HepG2 (cell line): ENCODE measurements around the gene ZSCAN1. TPM values are rescaled to one million over a fixed set of nuclear protein-coding genes. Genes with fewer than 3 reads are reported as not detected.
A peak's percentile ranks its signal among the peaks of the same experiment; 100 is the strongest.

Experiments used
- HOMEZ ChIP-seq: IDR thresholded peaks from 2 replicates; pipeline ENCODE4 v1.6.1; 2016; ENCODE audit warnings: low read depth
- KLF11 ChIP-seq: IDR thresholded peaks from 2 replicates; pipeline ENCODE4 v1.6.1; 2016; ENCODE audit warnings: missing compliant biosample characterization
- MIER2 ChIP-seq: IDR thresholded peaks from 2 replicates; pipeline ENCODE4 v1.6.1; 2016; ENCODE audit warnings: missing biosample characterization, missing genetic modification reagents
- TGIF2 ChIP-seq: IDR thresholded peaks from 2 replicates; pipeline ENCODE4 v1.6.1; 2016; ENCODE audit warnings: control low read depth, missing compliant biosample characterization
- TSC22D2 ChIP-seq: sonication (generic); formaldehyde crosslinking; IDR thresholded peaks from 2 replicates; pipeline ENCODE4 v1.5.1; 2020; ENCODE audit warnings: missing genetic modification reagents, mild to moderate bottlenecking, borderline replicate concordance
- ZBTB44 ChIP-seq: sonication (generic); formaldehyde crosslinking; IDR thresholded peaks from 2 replicates; pipeline ENCODE4 v1.4.0; 2020; ENCODE audit warnings: missing genetic modification reagents
- ZNF30 ChIP-seq: sonication (generic); formaldehyde crosslinking; IDR thresholded peaks from 2 replicates; pipeline ENCODE4 v1.5.0; 2020; ENCODE audit warnings: mild to moderate bottlenecking, missing genetic modification reagents
- ZNF720 ChIP-seq: sonication (generic); formaldehyde crosslinking; IDR thresholded peaks from 2 replicates; pipeline ENCODE4 v1.4.0; 2020; ENCODE audit warnings: missing genetic modification reagents
- polyA plus RNA-seq, 8 experiments: library from polyadenylated mRNA; depleted of rRNA in 3 of 8; stranded (reverse) in 7 of 8; unstranded in 1 of 8; fragments of >200 nt; fragmentation: Illumina TruSeq in 4 of 8; extraction: Trizol in 4 of 8; gene quantifications; 2 replicates each; pipeline versions ENCODE4 v1.2.1 to v1.2.3, GENCODE V29; 2011 to 2016; ENCODE audit warnings: low read depth in 4 of 8, missing spikeins in 1 of 8, mixed read lengths in 1 of 8; ENCODE audit not compliant: insufficient read depth in 1 of 8
- total RNA-seq, 5 experiments: library from RNA; depleted of rRNA; stranded (reverse); fragments of >200 nt; fragmentation: Illumina TruSeq; extraction: Trizol; gene quantifications; 2 replicates each; pipeline ENCODE4 v1.2.3, GENCODE V29; 2016; ENCODE audit warnings: low read depth in 1 of 5
- TF ChIP-seq, protein P1 (sequence below): IDR thresholded peaks from 2 replicates; pipeline ENCODE4 v1.4.0; 2020; ENCODE audit warnings: mild to moderate bottlenecking, missing genetic modification reagents
- TF ChIP-seq, protein P2 (sequence below): sonication (generic); formaldehyde crosslinking; IDR thresholded peaks from 2 replicates; pipeline ENCODE4 v1.4.0; 2020; ENCODE audit warnings: missing genetic modification reagents
- TF ChIP-seq, protein P3 (sequence below): sonication (generic); formaldehyde crosslinking; IDR thresholded peaks from 2 replicates; pipeline ENCODE4 v1.5.1; 2020; ENCODE audit warnings: mild to moderate bottlenecking, missing genetic modification reagents, borderline replicate concordance

Gene ZSCAN1
- total and polyA plus RNA-seq, 2 of the 13 experiments (the other 11 are each of a cell fraction or from before 2014, with no cell fraction given), result not detected

DNA sequence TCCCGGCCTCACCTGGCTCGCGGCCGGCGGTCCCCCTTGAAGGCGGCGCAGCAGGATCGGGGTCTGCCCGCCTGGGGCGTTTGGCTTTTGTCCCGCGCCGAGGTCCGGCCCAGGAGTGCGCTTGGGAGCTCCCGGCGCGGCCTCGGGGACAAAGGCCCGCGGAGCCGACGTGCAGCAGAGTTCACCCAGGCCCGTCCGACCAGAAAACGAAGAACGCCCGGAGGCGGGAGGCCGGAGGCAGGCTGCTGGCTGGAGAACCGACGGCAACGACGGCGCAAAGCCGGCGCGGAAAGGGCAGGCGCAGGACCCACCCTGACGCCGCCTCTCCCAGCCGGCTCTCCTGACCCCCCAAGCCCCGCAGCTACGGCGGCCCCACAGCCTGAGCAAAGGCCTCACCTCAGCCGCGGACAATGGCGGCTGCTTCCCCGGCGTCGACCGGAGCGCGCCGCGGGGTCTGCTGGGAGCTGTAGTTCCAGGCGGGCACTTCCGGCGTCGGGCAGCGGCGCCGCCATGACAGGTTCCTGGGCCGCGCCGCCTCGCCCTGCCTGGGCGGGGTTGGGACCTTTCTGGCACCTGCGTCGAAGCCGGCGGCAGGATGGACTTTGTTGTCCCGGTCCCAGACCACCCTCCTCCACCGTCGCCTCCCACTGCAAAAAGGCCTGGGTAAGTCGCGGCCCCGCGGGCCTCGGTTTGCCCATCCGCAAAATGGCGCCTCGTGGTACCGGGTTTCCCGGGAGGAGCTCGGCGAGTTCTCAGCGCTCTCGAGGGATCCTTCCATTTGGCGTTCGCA lies 31.2 kb upstream of the ZSCAN1 start, which contains the start of gene ZNF606 (continued):
- TF ChIP-seq, protein P1, sequence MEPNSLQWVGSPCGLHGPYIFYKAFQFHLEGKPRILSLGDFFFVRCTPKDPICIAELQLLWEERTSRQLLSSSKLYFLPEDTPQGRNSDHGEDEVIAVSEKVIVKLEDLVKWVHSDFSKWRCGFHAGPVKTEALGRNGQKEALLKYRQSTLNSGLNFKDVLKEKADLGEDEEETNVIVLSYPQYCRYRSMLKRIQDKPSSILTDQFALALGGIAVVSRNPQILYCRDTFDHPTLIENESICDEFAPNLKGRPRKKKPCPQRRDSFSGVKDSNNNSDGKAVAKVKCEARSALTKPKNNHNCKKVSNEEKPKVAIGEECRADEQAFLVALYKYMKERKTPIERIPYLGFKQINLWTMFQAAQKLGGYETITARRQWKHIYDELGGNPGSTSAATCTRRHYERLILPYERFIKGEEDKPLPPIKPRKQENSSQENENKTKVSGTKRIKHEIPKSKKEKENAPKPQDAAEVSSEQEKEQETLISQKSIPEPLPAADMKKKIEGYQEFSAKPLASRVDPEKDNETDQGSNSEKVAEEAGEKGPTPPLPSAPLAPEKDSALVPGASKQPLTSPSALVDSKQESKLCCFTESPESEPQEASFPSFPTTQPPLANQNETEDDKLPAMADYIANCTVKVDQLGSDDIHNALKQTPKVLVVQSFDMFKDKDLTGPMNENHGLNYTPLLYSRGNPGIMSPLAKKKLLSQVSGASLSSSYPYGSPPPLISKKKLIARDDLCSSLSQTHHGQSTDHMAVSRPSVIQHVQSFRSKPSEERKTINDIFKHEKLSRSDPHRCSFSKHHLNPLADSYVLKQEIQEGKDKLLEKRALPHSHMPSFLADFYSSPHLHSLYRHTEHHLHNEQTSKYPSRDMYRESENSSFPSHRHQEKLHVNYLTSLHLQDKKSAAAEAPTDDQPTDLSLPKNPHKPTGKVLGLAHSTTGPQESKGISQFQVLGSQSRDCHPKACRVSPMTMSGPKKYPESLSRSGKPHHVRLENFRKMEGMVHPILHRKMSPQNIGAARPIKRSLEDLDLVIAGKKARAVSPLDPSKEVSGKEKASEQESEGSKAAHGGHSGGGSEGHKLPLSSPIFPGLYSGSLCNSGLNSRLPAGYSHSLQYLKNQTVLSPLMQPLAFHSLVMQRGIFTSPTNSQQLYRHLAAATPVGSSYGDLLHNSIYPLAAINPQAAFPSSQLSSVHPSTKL, result peak; percentile 63
- 0 out of 2 replicates have a peak, but pooled peaks have one; percentile 68 for TF ChIP-seq TSC22D2 (CRISPR knock-in tag)
- peak; percentile 81; the same call in 1 of the 2 replicates for TF ChIP-seq ZBTB44 (CRISPR knock-in tag)
- 0 out of 2 replicates have a peak, but pooled peaks have one; percentile 89 for TF ChIP-seq ZNF30
- 0 out of 2 replicates have a peak, but pooled peaks have one; percentile 28 for TF ChIP-seq MIER2 (CRISPR knock-in tag)
- TF ChIP-seq, protein P2, sequence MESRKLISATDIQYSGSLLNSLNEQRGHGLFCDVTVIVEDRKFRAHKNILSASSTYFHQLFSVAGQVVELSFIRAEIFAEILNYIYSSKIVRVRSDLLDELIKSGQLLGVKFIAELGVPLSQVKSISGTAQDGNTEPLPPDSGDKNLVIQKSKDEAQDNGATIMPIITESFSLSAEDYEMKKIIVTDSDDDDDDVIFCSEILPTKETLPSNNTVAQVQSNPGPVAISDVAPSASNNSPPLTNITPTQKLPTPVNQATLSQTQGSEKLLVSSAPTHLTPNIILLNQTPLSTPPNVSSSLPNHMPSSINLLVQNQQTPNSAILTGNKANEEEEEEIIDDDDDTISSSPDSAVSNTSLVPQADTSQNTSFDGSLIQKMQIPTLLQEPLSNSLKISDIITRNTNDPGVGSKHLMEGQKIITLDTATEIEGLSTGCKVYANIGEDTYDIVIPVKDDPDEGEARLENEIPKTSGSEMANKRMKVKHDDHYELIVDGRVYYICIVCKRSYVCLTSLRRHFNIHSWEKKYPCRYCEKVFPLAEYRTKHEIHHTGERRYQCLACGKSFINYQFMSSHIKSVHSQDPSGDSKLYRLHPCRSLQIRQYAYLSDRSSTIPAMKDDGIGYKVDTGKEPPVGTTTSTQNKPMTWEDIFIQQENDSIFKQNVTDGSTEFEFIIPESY, result peak; percentile 17; the same call in 1 of the 2 replicates
- TF ChIP-seq ZNF720 (CRISPR knock-in tag), result no peak
- TF ChIP-seq, protein P3, sequence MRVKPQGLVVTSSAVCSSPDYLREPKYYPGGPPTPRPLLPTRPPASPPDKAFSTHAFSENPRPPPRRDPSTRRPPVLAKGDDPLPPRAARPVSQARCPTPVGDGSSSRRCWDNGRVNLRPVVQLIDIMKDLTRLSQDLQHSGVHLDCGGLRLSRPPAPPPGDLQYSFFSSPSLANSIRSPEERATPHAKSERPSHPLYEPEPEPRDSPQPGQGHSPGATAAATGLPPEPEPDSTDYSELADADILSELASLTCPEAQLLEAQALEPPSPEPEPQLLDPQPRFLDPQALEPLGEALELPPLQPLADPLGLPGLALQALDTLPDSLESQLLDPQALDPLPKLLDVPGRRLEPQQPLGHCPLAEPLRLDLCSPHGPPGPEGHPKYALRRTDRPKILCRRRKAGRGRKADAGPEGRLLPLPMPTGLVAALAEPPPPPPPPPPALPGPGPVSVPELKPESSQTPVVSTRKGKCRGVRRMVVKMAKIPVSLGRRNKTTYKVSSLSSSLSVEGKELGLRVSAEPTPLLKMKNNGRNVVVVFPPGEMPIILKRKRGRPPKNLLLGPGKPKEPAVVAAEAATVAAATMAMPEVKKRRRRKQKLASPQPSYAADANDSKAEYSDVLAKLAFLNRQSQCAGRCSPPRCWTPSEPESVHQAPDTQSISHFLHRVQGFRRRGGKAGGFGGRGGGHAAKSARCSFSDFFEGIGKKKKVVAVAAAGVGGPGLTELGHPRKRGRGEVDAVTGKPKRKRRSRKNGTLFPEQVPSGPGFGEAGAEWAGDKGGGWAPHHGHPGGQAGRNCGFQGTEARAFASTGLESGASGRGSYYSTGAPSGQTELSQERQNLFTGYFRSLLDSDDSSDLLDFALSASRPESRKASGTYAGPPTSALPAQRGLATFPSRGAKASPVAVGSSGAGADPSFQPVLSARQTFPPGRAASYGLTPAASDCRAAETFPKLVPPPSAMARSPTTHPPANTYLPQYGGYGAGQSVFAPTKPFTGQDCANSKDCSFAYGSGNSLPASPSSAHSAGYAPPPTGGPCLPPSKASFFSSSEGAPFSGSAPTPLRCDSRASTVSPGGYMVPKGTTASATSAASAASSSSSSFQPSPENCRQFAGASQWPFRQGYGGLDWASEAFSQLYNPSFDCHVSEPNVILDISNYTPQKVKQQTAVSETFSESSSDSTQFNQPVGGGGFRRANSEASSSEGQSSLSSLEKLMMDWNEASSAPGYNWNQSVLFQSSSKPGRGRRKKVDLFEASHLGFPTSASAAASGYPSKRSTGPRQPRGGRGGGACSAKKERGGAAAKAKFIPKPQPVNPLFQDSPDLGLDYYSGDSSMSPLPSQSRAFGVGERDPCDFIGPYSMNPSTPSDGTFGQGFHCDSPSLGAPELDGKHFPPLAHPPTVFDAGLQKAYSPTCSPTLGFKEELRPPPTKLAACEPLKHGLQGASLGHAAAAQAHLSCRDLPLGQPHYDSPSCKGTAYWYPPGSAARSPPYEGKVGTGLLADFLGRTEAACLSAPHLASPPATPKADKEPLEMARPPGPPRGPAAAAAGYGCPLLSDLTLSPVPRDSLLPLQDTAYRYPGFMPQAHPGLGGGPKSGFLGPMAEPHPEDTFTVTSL (CRISPR knock-in tag), result no peak
- peak; percentile 36; the same call in 1 of the 2 replicates for TF ChIP-seq HOMEZ (CRISPR knock-in tag)
- TF ChIP-seq TGIF2 (CRISPR knock-in tag), result peak; percentile 57; the same call in 1 of the 2 replicates
- peak; percentile 67; the same call in 1 of the 2 replicates for TF ChIP-seq KLF11
